WTC11 (cell line): ENCODE results near the gene EYS. TPM values are rescaled to one million over a fixed set of nuclear protein-coding genes. Genes with fewer than 3 reads are reported as not detected.

Experiments used
- ATAC-seq: fragments of 200-7000 bp; cut with Tn5 transposase; 2 replicates; pipeline ENCODE4 v1.10.0; 2021; ENCODE audit warnings: mild to moderate bottlenecking, moderate library complexity
- CTCF ChIA-PET: fragments of 300-600 bp; sonication (Branson Sonifier 250); formaldehyde crosslinking; loops from one replicate; lab custom pipeline; 2021; ENCODE audit warnings: antibody characterized with exemption; lab: Charles Lee
- POLR2A ChIA-PET: fragments of 350-600 bp; sonication (Branson Sonifier 250); formaldehyde crosslinking; loops from one replicate; lab custom pipeline; 2021; ENCODE audit warnings: antibody characterized with exemption; lab: Charles Lee
- DNase-seq: peaks from one replicate; pipeline ENCODE4 v3.0.0; 2021; ENCODE audit warnings: low spot score
- H3K27ac Mint-ChIP-seq: 2 replicates; pipeline ENCODE4 v1.8.0; 2021; ENCODE audit warnings: mixed read lengths
- H3K27me3 Mint-ChIP-seq: 2 replicates; pipeline ENCODE4 v1.8.0; 2021; ENCODE audit warnings: low read depth, mild to moderate bottlenecking, moderate library complexity, mixed read lengths
- H3K36me3 Mint-ChIP-seq: 2 replicates; pipeline ENCODE4 v1.8.0; 2021; ENCODE audit warnings: mixed read lengths
- H3K4me1 Mint-ChIP-seq: 2 replicates; pipeline ENCODE4 v1.8.0; 2022; ENCODE audit warnings: mixed read lengths
- H3K4me3 Mint-ChIP-seq: 2 replicates; pipeline ENCODE4 v1.8.0; 2021; ENCODE audit warnings: mild to moderate bottlenecking, moderate library complexity, mixed read lengths
- H3K9me3 Mint-ChIP-seq: 2 replicates; pipeline ENCODE4 v1.8.0; 2021; ENCODE audit warnings: mixed read lengths
- AR ChIP-seq: fragments of 250-450 bp; sonication (Bioruptor Pico); IDR thresholded peaks from 2 replicates; pipeline ENCODE4 v1.9.0; 2021; ENCODE audit warnings: mild to moderate bottlenecking
- E2F5 ChIP-seq: sonication (generic); formaldehyde crosslinking; IDR thresholded peaks from 2 replicates; pipeline ENCODE4 v1.8.1; 2022; ENCODE audit warnings: mild to moderate bottlenecking, moderate library complexity, missing genetic modification reagents
- ESRRA ChIP-seq: sonication (generic); formaldehyde crosslinking; IDR thresholded peaks from 2 replicates; pipeline ENCODE4 v1.8.1; 2022; ENCODE audit warnings: mild to moderate bottlenecking, missing genetic modification reagents, borderline replicate concordance
- FOXJ3 ChIP-seq: sonication (generic); formaldehyde crosslinking; IDR thresholded peaks from 2 replicates; pipeline ENCODE4 v1.9.0; 2021; ENCODE audit warnings: missing genetic modification reagents, mild to moderate bottlenecking, borderline replicate concordance
- GRHL2 ChIP-seq: fragments of 250-450 bp; sonication (Bioruptor Pico); IDR thresholded peaks from 2 replicates; pipeline ENCODE4 v1.8.0; 2022; ENCODE audit warnings: mild to moderate bottlenecking, moderate library complexity; ENCODE audit not compliant: insufficient replicate concordance, severe bottlenecking
- GTF2I ChIP-seq: fragments of 250-450 bp; sonication (Bioruptor Pico); conservative IDR thresholded peaks from 2 replicates; pipeline ENCODE4 v1.4.0; 2021; ENCODE audit warnings: mild to moderate bottlenecking
- HMGXB4 ChIP-seq: sonication (generic); formaldehyde crosslinking; IDR thresholded peaks from 2 replicates; pipeline ENCODE4 v1.8.1; 2023; ENCODE audit warnings: mild to moderate bottlenecking, moderate library complexity, missing genetic modification reagents
- JAZF1 ChIP-seq: fragments of 250-450 bp; sonication (Bioruptor Pico); IDR thresholded peaks from 2 replicates; pipeline ENCODE4 v1.9.0; 2021; ENCODE audit warnings: moderate library complexity, mild to moderate bottlenecking, inconsistent platforms
- NFE2L1 ChIP-seq: sonication (generic); formaldehyde crosslinking; IDR thresholded peaks from 2 replicates; pipeline ENCODE4 v1.8.1; 2023; ENCODE audit warnings: missing genetic modification reagents
- NR3C1 ChIP-seq: sonication (generic); formaldehyde crosslinking; conservative IDR thresholded peaks from 2 replicates; pipeline ENCODE4 v1.8.1; 2023; ENCODE audit warnings: low read depth, mild to moderate bottlenecking, missing genetic modification reagents
- PRDM15 ChIP-seq: sonication (generic); formaldehyde crosslinking; IDR thresholded peaks from 2 replicates; pipeline ENCODE4 v1.8.0; 2022; ENCODE audit warnings: missing genetic modification reagents
- SMAD3 ChIP-seq: sonication (generic); formaldehyde crosslinking; IDR thresholded peaks from 2 replicates; pipeline ENCODE4 v1.8.0; 2022; ENCODE audit warnings: missing genetic modification reagents, mild to moderate bottlenecking, borderline replicate concordance
- TEAD4 ChIP-seq: sonication (generic); formaldehyde crosslinking; IDR thresholded peaks from 2 replicates; pipeline ENCODE4 v1.8.0; 2022; ENCODE audit warnings: mild to moderate bottlenecking, missing genetic modification reagents
- ZMAT4 ChIP-seq: fragments of 250-450 bp; sonication (Bioruptor Pico); IDR thresholded peaks from 2 replicates; pipeline ENCODE4 v1.9.0; 2021; ENCODE audit warnings: mild to moderate bottlenecking
- ZNF232 ChIP-seq: sonication (generic); formaldehyde crosslinking; IDR thresholded peaks from 2 replicates; pipeline ENCODE4 v1.8.0; 2022; ENCODE audit warnings: mild to moderate bottlenecking, missing genetic modification reagents
- ZNF317 ChIP-seq: sonication (generic); formaldehyde crosslinking; IDR thresholded peaks from 2 replicates; pipeline ENCODE4 v1.8.1; 2023; ENCODE audit warnings: low read depth, mild to moderate bottlenecking, moderate library complexity, missing genetic modification reagents, borderline replicate concordance
- ZNF396 ChIP-seq: fragments of 250-450 bp; sonication (Bioruptor Pico); IDR thresholded peaks from 2 replicates; pipeline ENCODE4 v1.8.0; 2021; ENCODE audit warnings: mild to moderate bottlenecking, moderate library complexity, borderline replicate concordance
- ZNF423 ChIP-seq: fragments of 250-450 bp; sonication (Bioruptor Pico); IDR thresholded peaks from 2 replicates; pipeline ENCODE4 v2.1.2; 2022; ENCODE audit warnings: mild to moderate bottlenecking, moderate library complexity
- total RNA-seq: library from RNA; stranded (reverse); gene quantifications from 3 replicates; pipeline ENCODE4 v1.2.3, GENCODE V29; 2021
- TF ChIP-seq, protein P1 (sequence below): sonication (generic); formaldehyde crosslinking; IDR thresholded peaks from 2 replicates; pipeline ENCODE4 v1.8.1; 2022; ENCODE audit warnings: low read depth, mild to moderate bottlenecking, moderate library complexity, missing genetic modification reagents, borderline replicate concordance
- TF ChIP-seq, protein P2 (sequence below): sonication (generic); formaldehyde crosslinking; IDR thresholded peaks from 2 replicates; pipeline ENCODE4 v1.8.0; 2022; ENCODE audit warnings: mild to moderate bottlenecking, missing genetic modification reagents
- TF ChIP-seq, protein P3 (sequence below): sonication (generic); formaldehyde crosslinking; IDR thresholded peaks from 2 replicates; pipeline ENCODE4 v1.8.0; 2022; ENCODE audit warnings: mild to moderate bottlenecking, missing genetic modification reagents

Gene EYS
- total RNA-seq, 1 experiment from 2014 or later, result not detected

DNA sequence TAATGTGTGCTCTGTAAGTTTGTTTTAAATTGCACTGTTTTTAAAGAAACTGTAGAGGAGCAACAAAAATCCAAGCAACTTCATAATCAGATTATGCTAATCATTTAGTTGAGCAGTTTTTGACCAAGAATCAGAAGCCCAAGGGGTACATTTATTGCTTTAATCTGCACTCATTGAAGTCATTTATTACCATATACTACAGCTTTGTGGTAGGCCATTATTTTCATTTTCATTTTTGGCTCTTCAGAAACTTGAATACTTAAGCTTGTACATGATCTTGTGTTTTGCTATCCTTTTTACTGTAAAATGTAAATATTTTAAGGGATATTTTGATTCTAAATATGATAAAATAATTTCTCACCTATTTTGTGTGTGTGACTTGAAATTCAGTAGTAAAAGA lies 1992.9 kb downstream of the EYS start:
- no peaks in the 10 kb centered on the region for H3K9me3 Mint-ChIP-seq
- ChIA-PET POLR2A (no interaction called here), CTCF (no interaction called here)
- peaks cover 41% of the 10 kb centered on the region for H3K36me3 Mint-ChIP-seq
- no peak overlapping the region for H3K27ac Mint-ChIP-seq
- H3K4me1 Mint-ChIP-seq, result no peaks in the 10 kb centered on the region
- H3K27me3 Mint-ChIP-seq, result no peaks in the 10 kb centered on the region
- TF ChIP-seq GTF2I (CRISPR knock-in tag), result no peak
- TF ChIP-seq JAZF1 (CRISPR knock-in tag), result no peak
- no peak for TF ChIP-seq NFE2L1 (CRISPR knock-in tag)
- TF ChIP-seq, protein P1, sequence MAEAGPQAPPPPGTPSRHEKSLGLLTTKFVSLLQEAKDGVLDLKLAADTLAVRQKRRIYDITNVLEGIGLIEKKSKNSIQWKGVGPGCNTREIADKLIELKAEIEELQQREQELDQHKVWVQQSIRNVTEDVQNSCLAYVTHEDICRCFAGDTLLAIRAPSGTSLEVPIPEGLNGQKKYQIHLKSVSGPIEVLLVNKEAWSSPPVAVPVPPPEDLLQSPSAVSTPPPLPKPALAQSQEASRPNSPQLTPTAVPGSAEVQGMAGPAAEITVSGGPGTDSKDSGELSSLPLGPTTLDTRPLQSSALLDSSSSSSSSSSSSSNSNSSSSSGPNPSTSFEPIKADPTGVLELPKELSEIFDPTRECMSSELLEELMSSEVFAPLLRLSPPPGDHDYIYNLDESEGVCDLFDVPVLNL, result no peak
- no peak for TF ChIP-seq NR3C1 (CRISPR knock-in tag)
- no peak overlapping the region for H3K4me3 Mint-ChIP-seq
- ATAC-seq (no peak), DNase-seq (no peak)

DNA sequence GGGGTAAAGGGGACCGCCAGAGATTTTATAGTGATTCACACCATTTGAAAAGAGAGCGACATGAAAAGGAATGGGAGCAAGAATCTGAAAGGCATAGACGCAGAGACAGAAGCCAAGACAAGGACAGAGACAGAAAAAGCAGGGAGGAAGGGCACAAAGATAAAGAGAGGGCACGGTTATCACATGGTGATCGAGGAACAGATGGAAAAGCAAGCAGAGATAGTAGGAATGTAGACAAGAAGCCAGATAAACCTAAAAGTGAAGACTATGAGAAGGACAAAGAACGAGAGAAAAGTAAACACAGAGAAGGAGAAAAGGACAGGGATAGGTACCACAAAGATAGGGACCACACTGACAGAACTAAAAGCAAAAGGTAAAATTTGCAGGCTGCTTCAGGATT lies 1993.7 kb downstream of the EYS start:
- H3K4me3 Mint-ChIP-seq, result no peak overlapping the region
- TF ChIP-seq ZNF317 (CRISPR knock-in tag), result no peak
- TF ChIP-seq, all 79 proteins: peak for 0
- no peaks in the 10 kb centered on the region for H3K4me1 Mint-ChIP-seq

DNA sequence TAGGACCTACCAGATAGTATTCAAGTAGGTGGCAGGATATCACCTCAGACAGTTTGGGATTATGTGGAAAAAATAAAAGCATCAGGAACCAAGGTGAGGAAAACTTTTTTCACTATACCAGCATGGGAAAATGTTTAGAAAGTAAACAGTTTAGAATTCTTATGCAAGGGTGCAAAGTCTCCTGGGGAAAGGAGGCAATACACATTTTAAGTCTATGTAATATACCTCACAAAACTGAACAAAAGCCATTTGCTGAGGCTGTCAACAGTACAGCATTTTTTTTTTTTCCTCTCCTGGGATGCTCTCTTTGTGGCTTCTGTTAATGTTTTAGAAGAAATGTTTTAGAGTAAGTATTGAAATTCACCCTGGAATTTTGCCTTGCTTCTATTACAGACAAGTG lies 1997.9 kb downstream of the EYS start:
- Mint-ChIP-seq H3K4me3 (no peak overlapping the region), H3K27me3 (no peaks in the 10 kb centered on the region), H3K4me1 (no peaks in the 10 kb centered on the region), H3K9me3 (no peaks in the 10 kb centered on the region), H3K36me3 (peaks cover 74% of the 10 kb centered on the region), H3K27ac (no peak overlapping the region)
- DNase-seq (no peak), ATAC-seq (no peak)
- CTCF ChIA-PET, result no interaction called here
- POLR2A ChIA-PET, result no interaction called here
- TF ChIP-seq AR (CRISPR knock-in tag) (no peak), SMAD3 (CRISPR knock-in tag) (no peak), ZNF423 (CRISPR knock-in tag) (no peak), ZNF396 (CRISPR knock-in tag) (no peak), FOXJ3 (CRISPR knock-in tag) (no peak), ESRRA (CRISPR knock-in tag) (no peak), HMGXB4 (CRISPR knock-in tag) (no peak), E2F5 (CRISPR knock-in tag) (no peak), ZNF232 (CRISPR knock-in tag) (no peak), PRDM15 (CRISPR knock-in tag) (no peak), GRHL2 (no peak), TEAD4 (no peak), ZMAT4 (no peak)
- TF ChIP-seq, protein P2, sequence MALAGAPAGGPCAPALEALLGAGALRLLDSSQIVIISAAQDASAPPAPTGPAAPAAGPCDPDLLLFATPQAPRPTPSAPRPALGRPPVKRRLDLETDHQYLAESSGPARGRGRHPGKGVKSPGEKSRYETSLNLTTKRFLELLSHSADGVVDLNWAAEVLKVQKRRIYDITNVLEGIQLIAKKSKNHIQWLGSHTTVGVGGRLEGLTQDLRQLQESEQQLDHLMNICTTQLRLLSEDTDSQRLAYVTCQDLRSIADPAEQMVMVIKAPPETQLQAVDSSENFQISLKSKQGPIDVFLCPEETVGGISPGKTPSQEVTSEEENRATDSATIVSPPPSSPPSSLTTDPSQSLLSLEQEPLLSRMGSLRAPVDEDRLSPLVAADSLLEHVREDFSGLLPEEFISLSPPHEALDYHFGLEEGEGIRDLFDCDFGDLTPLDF (CRISPR knock-in tag), result no peak
- TF ChIP-seq, protein P3, sequence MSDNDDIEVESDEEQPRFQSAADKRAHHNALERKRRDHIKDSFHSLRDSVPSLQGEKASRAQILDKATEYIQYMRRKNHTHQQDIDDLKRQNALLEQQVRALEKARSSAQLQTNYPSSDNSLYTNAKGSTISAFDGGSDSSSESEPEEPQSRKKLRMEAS (CRISPR knock-in tag), result no peak

More for the DNA sequence above, 1993.7 kb downstream of the EYS start:
- DNase-seq (no peak), ATAC-seq (no peak)
- Mint-ChIP-seq H3K27ac (no peak overlapping the region), H3K27me3 (no peaks in the 10 kb centered on the region), H3K9me3 (no peaks in the 10 kb centered on the region), H3K36me3 (peaks cover 44% of the 10 kb centered on the region)
- CTCF ChIA-PET, result no interaction called here
- POLR2A ChIA-PET, result no interaction called here
